Loucy (cell line): ENCODE measurements around the gene OR2W3.
"Not testable (repeated sequence)": the region's sequence is repeated elsewhere in the genome, so short reads cannot be mapped to it uniquely, and the experiment has no call there.

Experiments
- H2AFZ ChIP-seq: fragments of 200-600 bp; sonication (generic); 2 replicates; pipeline ENCODE4 v1.6.0; 2016; ENCODE audit warnings: antibody characterized with exemption, mild to moderate bottlenecking, low read length, moderate library complexity
- H3F3A ChIP-seq: fragments of 200-600 bp; 2 replicates; pipeline ENCODE4 v1.6.0; 2016; ENCODE audit warnings: antibody characterized with exemption, low read depth, mild to moderate bottlenecking
- H3K27me3 ChIP-seq: fragments of 200-600 bp; sonication (generic); 2 replicates; pipeline ENCODE4 v1.6.1; 2014; ENCODE audit warnings: low read length, mild to moderate bottlenecking; ENCODE audit not compliant: insufficient read depth, poor library complexity, severe bottlenecking
- H3K36me3 ChIP-seq: fragments of 200-600 bp; sonication (generic); 2 replicates; pipeline ENCODE4 v1.6.1; 2016; ENCODE audit warnings: low read length; ENCODE audit not compliant: insufficient read depth
- H3K4me1 ChIP-seq: fragments of 200-600 bp; sonication (generic); 2 replicates; pipeline ENCODE4 v1.5.1; 2014; ENCODE audit warnings: low read length, mild to moderate bottlenecking; ENCODE audit not compliant: insufficient read depth, poor library complexity, severe bottlenecking
- H3K4me2 ChIP-seq: fragments of 200-600 bp; sonication (generic); 2 replicates; pipeline ENCODE4 v1.6.0; 2014; ENCODE audit warnings: antibody characterized with exemption, low read length, low read depth, mild to moderate bottlenecking; ENCODE audit not compliant: poor library complexity, severe bottlenecking
- H3K4me3 ChIP-seq: fragments of 200-600 bp; sonication (generic); 2 replicates; pipeline ENCODE4 v1.5.1; 2014; ENCODE audit warnings: low read length, mild to moderate bottlenecking, mixed read lengths; ENCODE audit not compliant: poor library complexity, severe bottlenecking
- H3K79me2 ChIP-seq: fragments of 200-600 bp; sonication (generic); 2 replicates; pipeline ENCODE4 v1.6.1; 2014; ENCODE audit warnings: low read length; ENCODE audit not compliant: insufficient read depth
- H3K9ac ChIP-seq: fragments of 200-600 bp; sonication (generic); 2 replicates; pipeline ENCODE4 v1.6.0; 2014; ENCODE audit warnings: mild to moderate bottlenecking, low read depth, low read length, moderate library complexity; ENCODE audit not compliant: poor library complexity, severe bottlenecking
- H3K9me2 ChIP-seq: fragments of 200-600 bp; sonication (generic); replicated peaks from 2 replicates; pipeline ENCODE4 v1.6.1; 2016; ENCODE audit warnings: low read depth, low read length, mixed read lengths
- H3K9me3 ChIP-seq: fragments of 200-600 bp; sonication (generic); 2 replicates; pipeline ENCODE4 v1.6.1; 2014; ENCODE audit warnings: mild to moderate bottlenecking, antibody characterized with exemption, low read length, low read depth; ENCODE audit not compliant: insufficient read depth
- H4K20me1 ChIP-seq: fragments of 200-600 bp; sonication (generic); 2 replicates; pipeline ENCODE4 v1.6.0; 2014; ENCODE audit warnings: antibody characterized with exemption, low read length, mild to moderate bottlenecking; ENCODE audit not compliant: insufficient read depth, poor library complexity, severe bottlenecking
- EZH2phosphoT487 ChIP-seq: fragments of 200-600 bp; IDR thresholded peaks from 2 replicates; pipeline ENCODE4 v1.6.1; 2018; ENCODE audit warnings: antibody characterized with exemption, mild to moderate bottlenecking, moderate library complexity, borderline replicate concordance
- TF ChIP-seq, protein P1 (sequence below): fragments of 200-600 bp; sonication (generic); conservative IDR thresholded peaks from 2 replicates; pipeline ENCODE4 v1.5.1; 2014; ENCODE audit warnings: mild to moderate bottlenecking, antibody characterized with exemption, low read length

The OR2W3 gene

DNA sequence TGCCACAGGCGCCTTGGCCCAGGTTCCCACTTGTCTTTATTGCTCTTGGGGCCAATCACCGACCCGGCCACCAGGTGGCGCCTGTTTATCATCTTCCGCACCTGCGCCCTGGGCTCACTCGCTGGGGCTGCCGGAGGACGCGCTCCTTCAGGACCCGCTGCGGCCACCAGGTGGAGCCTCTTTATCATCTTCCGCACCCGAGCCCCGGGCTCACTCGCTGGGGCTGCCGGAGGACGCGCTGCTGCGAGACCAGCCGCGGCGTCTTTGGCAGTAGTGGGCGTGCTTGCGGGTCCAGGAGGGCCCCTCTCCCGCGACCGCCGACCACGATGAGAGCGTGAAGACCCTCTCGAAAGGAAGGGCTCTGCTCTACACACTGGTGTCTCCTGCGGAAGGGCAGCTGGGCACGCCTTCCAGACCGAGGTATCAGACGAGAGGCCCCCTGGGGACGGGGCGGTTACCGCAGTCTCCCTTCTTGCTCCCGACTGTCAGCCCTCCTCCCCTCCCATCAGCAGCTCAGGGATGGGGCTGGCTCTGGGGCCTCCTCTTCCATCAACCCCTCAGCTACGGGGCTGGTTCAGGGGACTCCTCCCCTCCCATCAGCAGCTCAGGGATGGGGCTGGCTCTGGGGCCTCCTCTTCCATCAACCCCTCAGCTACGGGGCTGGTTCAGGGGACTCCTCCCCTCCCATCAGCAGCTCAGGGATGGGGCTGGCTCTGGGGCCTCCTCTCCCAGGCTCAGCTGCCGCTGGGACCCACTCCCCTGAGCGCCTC lies 41.8 kb downstream of the OR2W3 start:
- H3K4me3 ChIP-seq, H3K27me3 ChIP-seq, H3K9me3 ChIP-seq, H4K20me1 ChIP-seq, H3F3A ChIP-seq, H3K79me2 ChIP-seq, H2AFZ ChIP-seq, H3K36me3 ChIP-seq, H3K9me2 ChIP-seq, H3K4me2 ChIP-seq, H3K4me1 ChIP-seq, H3K9ac ChIP-seq: not testable (repeated sequence)
- TF ChIP-seq, protein P1, sequence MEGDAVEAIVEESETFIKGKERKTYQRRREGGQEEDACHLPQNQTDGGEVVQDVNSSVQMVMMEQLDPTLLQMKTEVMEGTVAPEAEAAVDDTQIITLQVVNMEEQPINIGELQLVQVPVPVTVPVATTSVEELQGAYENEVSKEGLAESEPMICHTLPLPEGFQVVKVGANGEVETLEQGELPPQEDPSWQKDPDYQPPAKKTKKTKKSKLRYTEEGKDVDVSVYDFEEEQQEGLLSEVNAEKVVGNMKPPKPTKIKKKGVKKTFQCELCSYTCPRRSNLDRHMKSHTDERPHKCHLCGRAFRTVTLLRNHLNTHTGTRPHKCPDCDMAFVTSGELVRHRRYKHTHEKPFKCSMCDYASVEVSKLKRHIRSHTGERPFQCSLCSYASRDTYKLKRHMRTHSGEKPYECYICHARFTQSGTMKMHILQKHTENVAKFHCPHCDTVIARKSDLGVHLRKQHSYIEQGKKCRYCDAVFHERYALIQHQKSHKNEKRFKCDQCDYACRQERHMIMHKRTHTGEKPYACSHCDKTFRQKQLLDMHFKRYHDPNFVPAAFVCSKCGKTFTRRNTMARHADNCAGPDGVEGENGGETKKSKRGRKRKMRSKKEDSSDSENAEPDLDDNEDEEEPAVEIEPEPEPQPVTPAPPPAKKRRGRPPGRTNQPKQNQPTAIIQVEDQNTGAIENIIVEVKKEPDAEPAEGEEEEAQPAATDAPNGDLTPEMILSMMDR: peak; percentile 64

DNA sequence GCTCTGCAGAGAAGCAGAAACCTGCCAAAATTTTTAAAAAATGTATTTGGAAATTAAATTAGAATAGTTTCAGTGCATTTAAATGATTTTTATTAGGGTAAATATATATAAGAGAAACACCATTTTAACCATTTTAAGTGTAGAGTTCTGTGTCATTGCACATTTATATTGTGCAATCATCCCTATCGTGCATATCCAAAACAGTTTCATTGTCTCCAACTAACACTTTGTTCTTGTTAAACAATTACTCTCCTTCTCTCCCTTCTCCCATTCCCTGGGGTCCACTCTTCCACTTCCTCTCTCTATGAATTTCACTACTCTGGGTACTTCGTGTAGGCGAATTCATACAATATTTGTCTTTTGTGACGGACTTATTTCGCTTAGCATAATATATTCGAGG lies 47.2 kb downstream of the OR2W3 start:
- H2AFZ ChIP-seq: no peak overlapping the region
- H3K4me2 ChIP-seq: no peak overlapping the region
- H3K4me3 ChIP-seq: no peak overlapping the region
- no peaks in the 10 kb centered on the region for H3K27me3 ChIP-seq
- TF ChIP-seq EZH2phosphoT487: no peak
- TF ChIP-seq, protein P1: no peak
- no peaks in the 10 kb centered on the region for H3K9me2 ChIP-seq
- H3K9me3 ChIP-seq: no peaks in the 10 kb centered on the region
- H3K9ac ChIP-seq: no peak overlapping the region
- H4K20me1 ChIP-seq: no peaks in the 10 kb centered on the region
- no peaks in the 10 kb centered on the region for H3K36me3 ChIP-seq
- no peaks in the 10 kb centered on the region for H3K79me2 ChIP-seq
- no peaks in the 10 kb centered on the region for H3F3A ChIP-seq
- no peaks in the 10 kb centered on the region for H3K4me1 ChIP-seq
